ENCODE data around the gene C3orf22. TPM values are rescaled to one million over a fixed set of nuclear protein-coding genes. Genes with fewer than 3 reads are reported as not detected.

The C3orf22 gene
- total RNA-seq, 4 donors from 2014 or later: not detected

DNA sequence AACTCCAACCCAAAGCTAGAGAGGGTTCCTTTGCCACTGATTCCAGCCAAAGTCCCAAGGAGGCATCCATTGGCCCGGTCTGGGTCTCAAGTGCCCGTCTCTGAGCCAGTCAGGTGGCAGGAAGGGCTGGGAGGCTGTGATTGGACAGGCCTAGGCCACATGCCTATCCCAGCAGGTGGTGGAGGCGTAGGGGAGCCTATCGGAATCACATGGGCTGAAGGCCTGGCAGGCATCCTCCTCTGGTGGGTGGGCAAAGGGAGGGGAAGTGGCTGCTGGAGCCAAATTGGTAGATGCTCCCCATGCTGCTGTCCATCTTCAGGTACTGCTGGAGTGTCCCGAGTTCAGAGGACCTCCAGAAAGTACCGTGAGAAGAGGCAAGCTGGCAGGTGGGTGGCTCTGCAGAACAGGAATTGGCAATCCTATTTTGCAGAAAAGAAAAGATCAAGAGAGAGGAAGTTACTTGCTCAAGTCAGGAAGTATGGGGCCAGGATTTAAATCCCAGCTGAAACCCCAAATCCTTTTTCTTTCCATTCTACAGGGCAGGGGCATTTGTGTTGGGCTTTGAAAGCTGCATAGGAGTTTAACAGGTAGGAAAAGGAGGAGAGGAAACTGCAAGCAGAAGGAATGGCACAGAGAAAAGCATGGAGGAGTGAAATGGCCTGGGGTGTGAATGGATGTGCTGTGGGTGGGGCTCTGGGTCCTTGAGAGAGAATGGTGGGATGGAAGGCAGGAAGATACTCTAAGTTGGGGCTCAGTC, 31.1 kb downstream of the C3orf22 start:
- TF ChIP-seq, protein P1, sequence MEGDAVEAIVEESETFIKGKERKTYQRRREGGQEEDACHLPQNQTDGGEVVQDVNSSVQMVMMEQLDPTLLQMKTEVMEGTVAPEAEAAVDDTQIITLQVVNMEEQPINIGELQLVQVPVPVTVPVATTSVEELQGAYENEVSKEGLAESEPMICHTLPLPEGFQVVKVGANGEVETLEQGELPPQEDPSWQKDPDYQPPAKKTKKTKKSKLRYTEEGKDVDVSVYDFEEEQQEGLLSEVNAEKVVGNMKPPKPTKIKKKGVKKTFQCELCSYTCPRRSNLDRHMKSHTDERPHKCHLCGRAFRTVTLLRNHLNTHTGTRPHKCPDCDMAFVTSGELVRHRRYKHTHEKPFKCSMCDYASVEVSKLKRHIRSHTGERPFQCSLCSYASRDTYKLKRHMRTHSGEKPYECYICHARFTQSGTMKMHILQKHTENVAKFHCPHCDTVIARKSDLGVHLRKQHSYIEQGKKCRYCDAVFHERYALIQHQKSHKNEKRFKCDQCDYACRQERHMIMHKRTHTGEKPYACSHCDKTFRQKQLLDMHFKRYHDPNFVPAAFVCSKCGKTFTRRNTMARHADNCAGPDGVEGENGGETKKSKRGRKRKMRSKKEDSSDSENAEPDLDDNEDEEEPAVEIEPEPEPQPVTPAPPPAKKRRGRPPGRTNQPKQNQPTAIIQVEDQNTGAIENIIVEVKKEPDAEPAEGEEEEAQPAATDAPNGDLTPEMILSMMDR (IDR thresholded peaks at IDR 0.05; ENCODE audit: low read depth): no peak

DNA sequence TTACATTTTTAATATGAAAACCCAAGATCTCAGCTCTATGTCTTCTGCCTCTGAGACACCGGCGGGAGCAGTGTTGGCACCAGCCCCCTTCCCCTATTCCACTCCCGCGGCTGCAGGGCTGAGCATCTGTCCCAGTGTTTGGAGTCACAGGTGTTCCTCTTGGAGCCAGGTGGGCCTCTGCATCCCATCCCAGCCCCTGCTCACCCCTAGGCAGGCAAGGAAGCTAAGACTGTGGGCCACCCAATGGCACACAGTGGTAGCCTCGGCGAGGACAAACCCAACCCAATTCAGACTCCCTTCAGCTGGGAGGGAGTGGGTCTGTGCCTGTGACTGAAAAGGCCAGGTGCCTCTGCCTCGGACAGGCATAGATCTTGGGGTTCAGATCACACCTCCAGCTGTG, 31.7 kb downstream of the C3orf22 start:
- TF ChIP-seq, protein P1 (IDR thresholded peaks at IDR 0.05; ENCODE audit: low read depth): no peak

DNA sequence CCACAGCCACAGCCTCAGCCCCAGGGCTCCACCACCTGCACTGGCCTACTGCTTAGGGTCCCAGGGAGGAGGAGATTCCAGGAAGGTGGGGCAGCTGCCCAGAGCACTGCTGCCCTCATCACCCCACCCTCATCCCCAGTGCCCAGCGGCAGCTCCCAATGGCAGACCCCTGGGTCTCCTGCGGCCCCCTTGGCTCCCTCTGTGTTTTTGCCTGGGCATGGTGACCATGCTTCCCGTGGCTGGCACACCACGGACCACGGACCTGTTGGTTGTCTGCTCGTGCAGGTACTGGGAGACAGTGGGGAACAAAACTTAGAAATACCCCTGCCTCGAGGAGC, 32.1 kb downstream of the C3orf22 start:
- TF ChIP-seq, protein P1 (IDR thresholded peaks at IDR 0.05; ENCODE audit: low read depth): no peak

DNA sequence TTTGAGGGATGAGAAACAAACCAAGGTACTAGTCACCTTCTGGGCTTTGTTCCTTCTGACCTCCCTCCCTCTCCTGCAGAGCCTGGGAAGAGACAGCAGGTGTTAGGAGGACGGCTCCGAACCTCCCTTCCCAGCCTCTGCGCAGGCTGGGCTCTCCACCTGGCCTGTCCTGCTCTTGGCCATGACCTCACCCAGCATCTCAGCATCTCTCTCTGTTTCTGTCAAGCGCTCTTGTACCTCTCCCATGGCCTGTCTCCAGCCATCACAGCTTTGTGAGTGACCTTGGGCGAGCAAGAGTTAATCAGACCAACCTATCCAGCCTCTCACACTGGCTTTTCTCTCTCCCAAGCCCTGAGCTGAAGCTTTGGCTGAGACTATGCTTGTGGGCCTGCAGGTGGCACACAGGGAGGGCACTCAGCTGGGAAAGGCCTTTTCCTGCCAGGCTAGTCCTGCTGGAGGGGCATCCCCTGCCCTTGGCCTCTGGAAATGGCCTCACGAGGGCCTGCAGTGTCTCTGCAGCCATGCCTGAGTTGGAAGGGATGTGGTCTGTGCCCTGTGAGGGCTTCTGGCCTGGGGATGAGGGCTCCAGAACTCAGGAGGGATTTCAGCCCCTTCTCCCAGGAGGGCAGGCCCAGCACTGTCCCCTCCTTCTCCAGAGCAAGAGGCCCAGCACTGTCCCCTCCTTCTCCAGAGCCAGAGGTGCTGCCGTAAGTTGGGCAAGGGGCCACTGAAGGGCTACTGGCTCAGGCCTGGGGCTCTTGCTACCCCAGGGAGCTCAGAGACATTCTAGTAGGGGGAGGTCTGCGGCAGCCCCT, 32.7 kb downstream of the C3orf22 start:
- TF ChIP-seq, protein P1 (IDR thresholded peaks at IDR 0.05; ENCODE audit: low read depth): no peak

DNA sequence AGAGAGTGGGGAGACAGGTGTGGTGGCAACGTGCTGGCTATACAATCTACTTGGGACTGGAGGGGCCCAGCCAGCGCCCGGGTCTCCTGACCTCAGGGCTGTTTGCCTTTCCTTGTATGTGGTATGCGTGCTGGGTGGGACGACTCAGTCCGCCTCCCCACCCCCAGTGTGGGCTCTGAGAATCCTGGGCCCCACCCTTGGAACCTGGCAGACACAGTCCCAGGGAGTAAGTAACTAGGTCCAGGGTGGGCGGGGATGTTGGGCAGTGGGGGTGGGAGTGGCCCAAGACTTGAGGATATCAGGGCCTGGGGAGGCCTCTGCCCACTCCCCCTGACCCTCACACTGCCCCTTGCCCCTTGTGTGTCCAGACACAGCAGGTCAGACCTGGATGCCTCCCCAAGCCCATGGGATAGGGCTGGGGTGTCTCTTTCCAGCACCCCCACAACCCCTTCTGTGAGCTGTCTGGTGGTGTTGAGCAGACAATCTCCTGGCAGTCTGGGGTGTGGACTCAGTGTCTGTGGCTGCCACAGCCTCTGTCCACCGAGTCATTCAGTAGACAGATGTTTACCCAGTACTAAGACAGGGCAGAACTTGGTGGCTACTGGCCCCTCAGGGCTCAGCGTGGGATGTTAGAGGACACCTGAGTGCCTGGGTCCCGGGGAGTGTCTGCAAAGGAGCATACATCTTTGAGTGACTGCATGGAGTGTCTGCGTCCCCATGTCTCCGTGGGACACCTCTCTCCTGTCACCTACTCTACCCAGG, 33.5 kb downstream of the C3orf22 start:
- TF ChIP-seq, protein P1 (IDR thresholded peaks at IDR 0.05; ENCODE audit: low read depth): no peak

DNA sequence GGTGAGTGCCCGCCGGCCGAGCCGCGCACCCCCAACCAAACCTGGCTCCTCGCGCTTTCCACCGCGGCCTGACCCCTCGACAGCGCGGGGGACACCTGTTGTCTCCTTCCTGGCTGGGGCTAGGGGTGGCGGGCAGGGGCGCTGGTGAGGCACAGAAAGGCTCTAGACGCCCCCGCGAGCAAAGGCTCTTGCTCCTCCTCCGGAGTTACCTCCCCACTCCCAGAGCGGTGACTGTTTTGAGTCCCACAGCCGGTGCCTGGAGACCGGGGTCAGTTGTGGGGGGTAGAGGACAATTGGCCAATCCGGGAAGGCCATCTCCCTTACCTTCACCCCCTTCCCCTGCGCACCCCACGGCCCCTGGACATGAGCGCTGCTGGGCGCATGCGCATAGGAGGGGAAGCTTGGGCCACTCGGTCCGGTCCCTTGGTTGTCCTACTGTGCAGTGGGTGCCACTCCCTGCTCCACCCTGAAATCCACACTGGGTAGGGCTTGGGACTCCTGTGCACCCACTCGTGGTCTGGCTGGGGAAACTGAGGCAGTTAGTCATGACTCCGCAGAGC, 34.2 kb downstream of the C3orf22 start:
- TF ChIP-seq, protein P1 (IDR thresholded peaks at IDR 0.05; ENCODE audit: low read depth): no peak
